IMR-90 (cell line): Measurements from ENCODE around the gene PTPN4.

ENCODE experiments used
- CTCF ChIP-seq: conservative IDR thresholded peaks from 2 replicates; pipeline ENCODE4 v1.5.1; 2012; ENCODE audit warnings: mild to moderate bottlenecking, low read depth, low read length, improper control_type of control experiment
- MXI1 ChIP-seq: IDR thresholded peaks from 2 replicates; pipeline ENCODE4 v1.6.1; 2012; ENCODE audit warnings: low read depth, mild to moderate bottlenecking, low read length, moderate library complexity, borderline replicate concordance
- RCOR1 ChIP-seq: IDR thresholded peaks from 2 replicates; pipeline ENCODE4 v1.6.1; 2012; ENCODE audit warnings: mild to moderate bottlenecking, low read length, improper control_type of control experiment; ENCODE audit not compliant: insufficient replicate concordance

- TF ChIP-seq CTCF: no peak
- peak; percentile 52 for TF ChIP-seq RCOR1
- no peak for TF ChIP-seq MXI1
Observed at GRCh38 chr2:119888680-119889079, 129.0 kb downstream of the PTPN4 start.
